Lung (tissue), 12 donors: ENCODE measurements around the gene TANGO6. TPM values are rescaled to one million over a fixed set of nuclear protein-coding genes. Genes with fewer than 3 reads are reported as not detected.
A peak's percentile ranks its signal among the peaks of the same experiment; 100 is the strongest.

Source experiments
- ATAC-seq: fragments of 200-7000 bp; cut with Tn5 transposase; one replicate; pipeline ENCODE4 v1.9.1; 2020; ENCODE audit warnings: moderate number of reproducible peaks; ENCODE audit not compliant: insufficient read depth, low FRiP score
- DNase-seq, 3 donors: peaks; one replicate each; pipeline ENCODE4 v3.0.0-alpha.2; 2013 to 2017
- H3K27ac ChIP-seq, 2 donors: one replicate each; pipeline ENCODE4 v1.5.1; 2013; ENCODE audit warnings: mild to moderate bottlenecking in 2 of 2, moderate library complexity in 2 of 2, control low read depth in 1 of 2, inconsistent platforms in 1 of 2, low read depth in 1 of 2, low read length in 1 of 2
- H3K27me3 ChIP-seq, 3 donors: one replicate each; pipeline ENCODE4 v1.5.1; 2013; ENCODE audit warnings: low read length in 2 of 3; ENCODE audit not compliant: control insufficient read depth in 3 of 3, insufficient read depth in 3 of 3
- H3K36me3 ChIP-seq, 4 donors: one replicate each; pipeline ENCODE4 v1.5.1; 2013; ENCODE audit warnings: low read length in 4 of 4, mild to moderate bottlenecking in 1 of 4, moderate library complexity in 1 of 4; ENCODE audit not compliant: control insufficient read depth in 4 of 4, insufficient read depth in 4 of 4
- H3K4me1 ChIP-seq, 5 donors: one replicate each; pipeline ENCODE4 v1.5.1; 2013; ENCODE audit warnings: low read length in 5 of 5, mild to moderate bottlenecking in 2 of 5, moderate library complexity in 1 of 5; ENCODE audit not compliant: control insufficient read depth in 5 of 5, insufficient read depth in 5 of 5
- H3K4me3 ChIP-seq: one replicate; pipeline ENCODE4 v1.5.1; 2013; ENCODE audit warnings: mild to moderate bottlenecking, control low read depth, moderate library complexity
- H3K9ac ChIP-seq, 2 donors: one replicate each; pipeline ENCODE4 v1.5.1; 2013; ENCODE audit warnings: low read length in 2 of 2, control low read depth in 1 of 2; ENCODE audit not compliant: insufficient read depth in 1 of 2
- H3K9me3 ChIP-seq, 4 donors: one replicate each; pipeline ENCODE4 v1.5.1; 2013; ENCODE audit warnings: low read length in 3 of 4, mild to moderate bottlenecking in 1 of 4, moderate library complexity in 1 of 4; ENCODE audit not compliant: control insufficient read depth in 4 of 4, insufficient read depth in 3 of 4
- WGBS, 2 donors: extraction: QIAGEN DNeasy Blood & Tissue Kit; methylation state at CpG; one replicate each; pipeline ENCODE4 v1.1.7; 2013; 5-methylcytosine and 5-hydroxymethylcytosine counted together
- polyA plus RNA-seq, 2 donors: library from polyadenylated mRNA; stranded (reverse); fragments of 200-250 nt; gene quantifications; one replicate each; pipeline ENCODE4 v1.2.1, GENCODE V29; 2013
- total RNA-seq, 2 donors: library from RNA; depleted of rRNA in 1 of 2; stranded (reverse); fragments of >200 nt in 1 of 2; gene quantifications; one replicate each; pipeline ENCODE4 v1.2.1, GENCODE V29; 2014 to 2021
- TF ChIP-seq, protein P1 (sequence below): IDR thresholded peaks from 2 replicates; pipeline ENCODE4 v1.5.1; 2012; ENCODE audit warnings: mild to moderate bottlenecking; ENCODE audit errors: control extremely low read depth, extremely low read depth
- donor health status: control.
- donor health status: control.
- donor health status: Bipolar disorder and iron deficiency.
- donor health status: healthy.
- donor health status: DM: yes; HTN: yes; CAD: no.

TANGO6 gene
- total and polyA plus RNA-seq, 4 donors: 2.3 to 19.3 (median 11.9) TPM

DNA sequence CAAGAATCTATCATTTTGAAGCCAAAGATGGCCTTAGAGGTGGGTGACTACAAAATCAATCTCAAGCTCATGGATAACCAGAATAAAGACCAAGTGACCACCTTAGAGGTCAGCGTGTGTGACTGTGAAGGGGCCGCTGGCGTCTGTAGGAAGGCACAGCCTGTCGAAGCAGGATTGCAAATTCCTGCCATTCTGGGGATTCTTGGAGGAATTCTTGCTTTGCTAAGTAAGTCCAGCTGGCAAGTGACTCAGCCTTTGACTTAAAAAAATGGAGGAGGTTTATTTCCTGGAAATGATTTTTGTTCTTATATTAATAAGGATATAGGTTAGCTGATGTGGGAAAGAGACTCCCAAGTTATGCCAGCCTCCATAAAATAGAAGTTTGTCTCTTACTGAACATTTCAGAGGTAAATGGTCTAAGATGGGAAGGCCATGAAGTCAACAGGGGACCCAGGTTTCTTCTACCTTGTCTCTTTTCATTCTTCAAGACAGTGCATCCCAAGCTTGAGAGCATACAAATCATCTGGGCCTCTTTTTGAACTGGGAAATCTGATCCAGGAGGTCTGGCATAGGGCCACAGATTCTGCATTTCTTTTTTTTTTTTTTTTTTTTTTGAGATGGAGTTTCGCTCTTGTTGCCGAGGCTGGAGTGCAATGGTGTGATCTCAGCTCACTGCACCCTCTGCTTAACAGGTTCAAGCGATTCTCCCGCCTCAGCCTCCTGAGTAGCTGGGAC, 19.8 kb upstream of the TANGO6 start:
- Histone ChIP-seq H3K27me3 (no peaks in the 10 kb centered on the region), H3K9me3 (peaks cover 0 to 2% (median 0%) of the 10 kb centered on the region in 4 donors), H3K27ac (no peak overlapping the region), H3K36me3 (peaks cover 0 to 1% (median 0%) of the 10 kb centered on the region in 4 donors), H3K9ac (no peak overlapping the region), H3K4me1 (no peaks in the 10 kb centered on the region), H3K4me3 (no peak overlapping the region)
- no peak for ATAC-seq
- peak in 1 of 3 donors; percentile 14 for DNase-seq
- WGBS, 2 donors: 77 to 85% methylated on average over 8 of the region's 8 CpGs
- TF ChIP-seq, protein P1, sequence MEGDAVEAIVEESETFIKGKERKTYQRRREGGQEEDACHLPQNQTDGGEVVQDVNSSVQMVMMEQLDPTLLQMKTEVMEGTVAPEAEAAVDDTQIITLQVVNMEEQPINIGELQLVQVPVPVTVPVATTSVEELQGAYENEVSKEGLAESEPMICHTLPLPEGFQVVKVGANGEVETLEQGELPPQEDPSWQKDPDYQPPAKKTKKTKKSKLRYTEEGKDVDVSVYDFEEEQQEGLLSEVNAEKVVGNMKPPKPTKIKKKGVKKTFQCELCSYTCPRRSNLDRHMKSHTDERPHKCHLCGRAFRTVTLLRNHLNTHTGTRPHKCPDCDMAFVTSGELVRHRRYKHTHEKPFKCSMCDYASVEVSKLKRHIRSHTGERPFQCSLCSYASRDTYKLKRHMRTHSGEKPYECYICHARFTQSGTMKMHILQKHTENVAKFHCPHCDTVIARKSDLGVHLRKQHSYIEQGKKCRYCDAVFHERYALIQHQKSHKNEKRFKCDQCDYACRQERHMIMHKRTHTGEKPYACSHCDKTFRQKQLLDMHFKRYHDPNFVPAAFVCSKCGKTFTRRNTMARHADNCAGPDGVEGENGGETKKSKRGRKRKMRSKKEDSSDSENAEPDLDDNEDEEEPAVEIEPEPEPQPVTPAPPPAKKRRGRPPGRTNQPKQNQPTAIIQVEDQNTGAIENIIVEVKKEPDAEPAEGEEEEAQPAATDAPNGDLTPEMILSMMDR: no peak

DNA sequence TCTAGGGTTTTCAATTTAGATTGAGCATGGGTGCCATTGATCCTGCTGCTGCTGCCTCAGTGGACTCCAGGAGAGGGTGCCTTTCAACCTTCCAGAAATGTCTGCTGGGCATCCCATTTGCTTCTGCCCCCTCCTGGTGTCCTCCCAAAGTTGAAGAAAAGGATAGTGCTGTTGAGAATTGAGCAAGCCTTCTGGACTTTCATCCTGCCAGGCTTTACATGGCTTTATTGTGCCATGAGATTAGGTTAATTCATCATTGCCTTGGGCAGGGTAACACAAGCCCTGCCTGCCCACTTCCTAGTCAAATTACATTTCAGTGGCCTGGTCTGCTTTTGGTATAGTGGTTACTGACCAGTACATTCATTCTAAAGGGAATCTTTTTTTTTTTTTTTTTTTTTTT, 17.9 kb upstream of the TANGO6 start:
- H3K36me3 ChIP-seq: peaks cover 0 to 1% (median 0%) of the 10 kb centered on the region in 4 donors
- no peaks in the 10 kb centered on the region for H3K27me3 ChIP-seq
- H3K27ac ChIP-seq: no peak overlapping the region
- no peak overlapping the region for H3K4me3 ChIP-seq
- ATAC-seq (no peak), DNase-seq (no peak)
- H3K4me1 ChIP-seq: no peaks in the 10 kb centered on the region
- TF ChIP-seq, protein P1: no peak
- peaks cover 0 to 2% (median 0%) of the 10 kb centered on the region in 4 donors for H3K9me3 ChIP-seq
- no peak overlapping the region for H3K9ac ChIP-seq

DNA sequence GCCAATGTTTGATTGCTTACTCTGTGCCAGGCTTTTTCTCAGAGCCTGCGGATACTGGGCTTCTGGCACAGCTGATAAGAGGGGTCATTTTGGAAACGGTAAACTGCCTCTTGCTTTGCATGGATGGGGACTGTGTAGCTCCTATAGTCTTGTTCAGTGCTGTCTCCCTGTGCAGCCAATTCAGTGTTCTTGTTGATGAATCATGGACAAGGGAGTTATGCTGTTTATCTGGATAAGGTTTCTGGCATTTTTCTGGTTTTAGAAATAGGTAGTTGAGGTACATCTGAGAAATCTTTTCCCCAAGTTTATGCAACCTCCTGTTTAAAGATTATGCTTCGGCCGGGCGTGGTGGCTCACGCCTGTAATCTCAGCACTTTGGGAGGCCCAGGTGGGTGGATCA, 16.7 kb upstream of the TANGO6 start:
- 89% methylated on average over 6 of the region's 6 CpGs for WGBS, 2 donors
- no peak for DNase-seq
- TF ChIP-seq, protein P1: no peak
- Histone ChIP-seq H3K27me3 (no peaks in the 10 kb centered on the region), H3K27ac (no peak overlapping the region), H3K9me3 (peaks cover 0 to 2% (median 0%) of the 10 kb centered on the region in 4 donors), H3K4me3 (no peak overlapping the region), H3K4me1 (no peaks in the 10 kb centered on the region), H3K36me3 (peaks cover 0 to 2% (median 0%) of the 10 kb centered on the region in 4 donors), H3K9ac (no peak overlapping the region)
- ATAC-seq: no peak

GRCh38 chr16:68833251-68833650, 10.1 kb upstream of the TANGO6 start:
- DNase-seq (no peak), ATAC-seq (no peak)
- TF ChIP-seq, protein P1: no peak
- no peak overlapping the region for H3K27ac ChIP-seq
- H3K4me1 ChIP-seq: no peaks in the 10 kb centered on the region
- no peak overlapping the region for H3K9ac ChIP-seq
- H3K4me3 ChIP-seq: no peak overlapping the region
- no peaks in the 10 kb centered on the region for H3K9me3 ChIP-seq
- 88 to 91% methylated on average over 14 of the region's 14 CpGs for WGBS, 2 donors
- H3K27me3 ChIP-seq: no peaks in the 10 kb centered on the region
- peaks cover 0 to 3% (median 0%) of the 10 kb centered on the region in 4 donors for H3K36me3 ChIP-seq
